K562 (cell line): ENCODE results near the gene PDE6D. TPM values are rescaled to one million over a fixed set of nuclear protein-coding genes. Genes with fewer than 3 reads are reported as not detected.

Source experiments
- CCNT2 ChIP-seq: IDR thresholded peaks from 2 replicates; pipeline ENCODE4 v1.6.1; 2011; ENCODE audit warnings: borderline replicate concordance, low read depth, mild to moderate bottlenecking, moderate library complexity, mixed read lengths, low read length; ENCODE audit not compliant: insufficient read length; ENCODE audit errors: extremely low read depth
- CHCHD3 ChIP-seq: fragments of 250-450 bp; sonication (Bioruptor Pico); IDR thresholded peaks from 2 replicates; pipeline ENCODE4 v2.1.2; 2022; ENCODE audit warnings: mild to moderate bottlenecking
- CXXC5 ChIP-seq: fragments of 250-450 bp; sonication (Bioruptor Pico); IDR thresholded peaks from 2 replicates; pipeline ENCODE4 v1.8.0; 2022; ENCODE audit warnings: inconsistent platforms, mild to moderate bottlenecking, moderate library complexity
- EP300 ChIP-seq: IDR thresholded peaks from 2 replicates; pipeline ENCODE4 v1.6.1; 2012; ENCODE audit warnings: low read length, improper control_type of control experiment
- FOS ChIP-seq: IDR thresholded peaks from 3 replicates; pipeline ENCODE4 v1.6.1; 2011; ENCODE audit not compliant: insufficient read length; ENCODE audit errors: extremely low read depth
- GTF2B ChIP-seq: IDR thresholded peaks from 2 replicates; pipeline ENCODE4 v1.6.1; 2011; ENCODE audit not compliant: insufficient read length; ENCODE audit errors: extremely low read depth
- KDM5B ChIP-seq: fragments of 200-600 bp; sonication (generic); IDR thresholded peaks from 2 replicates; pipeline ENCODE4 v1.6.1; 2012; ENCODE audit warnings: low read depth, mild to moderate bottlenecking, moderate library complexity, low read length, control low read depth, inconsistent platforms; ENCODE audit not compliant: insufficient replicate concordance
- MAX ChIP-seq: sonication (generic); formaldehyde crosslinking; IDR thresholded peaks from 2 replicates; pipeline ENCODE4 v1.9.0; 2022; ENCODE audit warnings: mild to moderate bottlenecking, missing genetic modification reagents
- MCM3 ChIP-seq: fragments of 450-650 bp; IDR thresholded peaks from 2 replicates; pipeline ENCODE4 v1.6.1; 2016
- MNT ChIP-seq, 2 experiments: fragments of 450-650 bp; conservative IDR thresholded peaks; 2 replicates each; pipeline ENCODE4 v1.6.1; 2017; ENCODE audit warnings: mild to moderate bottlenecking in 2 of 2, moderate library complexity in 2 of 2
- MYNN ChIP-seq, 2 experiments: sonication (generic); formaldehyde crosslinking in 1 of 2; IDR thresholded peaks; 2 replicates each; pipeline versions ENCODE4 v1.5.0 to v1.6.1; 2016 to 2020; ENCODE audit warnings: antibody characterized with exemption in 1 of 2, missing genetic modification reagents in 1 of 2
- NEUROD1 ChIP-seq: fragments of 150-350 bp; IDR thresholded peaks from 2 replicates; pipeline ENCODE4 v1.6.1; 2014; ENCODE audit warnings: borderline replicate concordance, low read length, low read depth; ENCODE audit not compliant: partially characterized antibody
- POLR2G ChIP-seq: fragments of 200-400 bp; formaldehyde crosslinking; IDR thresholded peaks from 2 replicates; pipeline ENCODE4 v1.6.1; 2017; ENCODE audit warnings: low read depth, mild to moderate bottlenecking, antibody characterized with exemption, low read length, moderate library complexity
- POLR2H ChIP-seq: IDR thresholded peaks from 2 replicates; pipeline ENCODE4 v1.6.1; 2016; ENCODE audit warnings: missing genetic modification characterization, low read depth, mild to moderate bottlenecking, control low read depth, missing compliant biosample characterization, moderate library complexity
- POLR3A ChIP-seq: IDR thresholded peaks from 2 replicates; pipeline ENCODE4 v1.6.1; 2011; ENCODE audit warnings: borderline replicate concordance, mild to moderate bottlenecking, moderate library complexity; ENCODE audit not compliant: insufficient read length, insufficient read depth; ENCODE audit errors: extremely low read depth
- PTTG1 ChIP-seq: fragments of 450-650 bp; IDR thresholded peaks from 2 replicates; pipeline ENCODE4 v1.6.1; 2016; ENCODE audit warnings: low read depth, mild to moderate bottlenecking, missing genetic modification characterization, missing compliant biosample characterization
- SAP30 ChIP-seq: fragments of 200-600 bp; sonication (generic); IDR thresholded peaks from 2 replicates; pipeline ENCODE4 v1.6.1; 2012; ENCODE audit warnings: borderline replicate concordance, low read depth, mild to moderate bottlenecking, moderate library complexity, low read length, control low read depth, inconsistent platforms; ENCODE audit not compliant: insufficient read depth, poor library complexity, severe bottlenecking
- TCF15 ChIP-seq: fragments of 250-450 bp; sonication (Bioruptor Pico); IDR thresholded peaks from 2 replicates; pipeline ENCODE4 v1.8.0; 2022; ENCODE audit warnings: moderate library complexity, mild to moderate bottlenecking, inconsistent platforms
- TRIM24 ChIP-seq, 2 experiments: fragments of 450-650 bp; IDR thresholded peaks; 2 replicates each; pipeline ENCODE4 v1.6.1; 2016
- VEZF1 ChIP-seq: fragments of 200-800 bp; sonication (Bioruptor generic); IDR thresholded peaks from 2 replicates; pipeline ENCODE4 v1.6.1; 2017; ENCODE audit warnings: missing genetic modification characterization, missing compliant biosample characterization
- XRCC3 ChIP-seq: fragments of 450-650 bp; IDR thresholded peaks from 2 replicates; pipeline ENCODE4 v1.6.1; 2017; ENCODE audit warnings: mild to moderate bottlenecking, moderate library complexity
- ZNF347 ChIP-seq: fragments of 450-650 bp; formaldehyde crosslinking; IDR thresholded peaks from 2 replicates; pipeline ENCODE4 v1.4.0; 2020; ENCODE audit warnings: low read depth, mild to moderate bottlenecking, moderate library complexity
- polyA plus RNA-seq, 8 experiments: library from polyadenylated mRNA; depleted of rRNA in 4 of 8; stranded (reverse) in 5 of 8; unstranded in 3 of 8; fragments of >200 nt; fragmentation: Nextera tagmentation in 2 of 8; fragmentation: Illumina TruSeq in 1 of 8; extraction: Ambion mirVana in 2 of 8; extraction: Trizol in 1 of 8; gene quantifications; 2 replicates each; pipeline versions ENCODE4 v1.2.1 to v1.2.3, GENCODE V29; 2011 to 2014; ENCODE audit warnings: inconsistent platforms in 1 of 8, missing spikeins in 1 of 8
- total RNA-seq, 7 experiments: library from RNA; depleted of rRNA in 6 of 7; stranded (reverse); fragments of >200 nt in 6 of 7; fragmentation: Illumina TruSeq in 2 of 7; extraction: Trizol in 2 of 7; gene quantifications; 2 replicates each; pipeline versions ENCODE4 v1.2.1 to v1.2.3, GENCODE V29; 2011 to 2021; ENCODE audit warnings: low replicate concordance in 1 of 7

PDE6D gene
- total and polyA plus RNA-seq, 9 of the 15 experiments (the other 6 are each of a cell fraction or from before 2014, with no cell fraction given), result 0.65 to 11.6 (median 7.0) TPM

- no peak for TF ChIP-seq MCM3
- TF ChIP-seq PTTG1 (tag), result no peak
- TF ChIP-seq SAP30, result peak; percentile 42
- TF ChIP-seq CXXC5 (CRISPR knock-in tag), result peak; percentile 69
- TF ChIP-seq CCNT2, result peak; percentile 64
- TF ChIP-seq POLR2G, result peak; percentile 97
- TF ChIP-seq MYNN (IDR thresholded peaks at IDR 0.05), result no peak
- no peak for TF ChIP-seq MYNN (CRISPR knock-in tag; IDR thresholded peaks at IDR 0.05)
- peak in 1 of 2 experiments; percentile 37; a peak in 3 of 4 replicates for TF ChIP-seq MNT (conservative IDR thresholded peaks at IDR 0.05)
- TF ChIP-seq EP300, result no peak
- TF ChIP-seq ZNF347 (CRISPR knock-in tag), result no peak
- TF ChIP-seq NEUROD1, result peak; percentile 84
- TF ChIP-seq FOS, result peak; percentile 86
- peak; percentile 79 for TF ChIP-seq GTF2B
- peak; percentile 97 for TF ChIP-seq POLR2H (tag)
- no peak for TF ChIP-seq TCF15
- no peak for TF ChIP-seq POLR3A
- TF ChIP-seq VEZF1 (CRISPR knock-in tag), result peak; percentile 99
- TF ChIP-seq CHCHD3 (CRISPR knock-in tag), result no peak
- TF ChIP-seq XRCC3, result no peak
- TF ChIP-seq KDM5B, result peak; percentile 90
- TF ChIP-seq TRIM24 (IDR thresholded peaks at IDR 0.05), result peak in 1 of 2 experiments; percentile 7; a peak in 1 of 4 replicates
- TF ChIP-seq MAX (CRISPR knock-in tag), result peak; percentile 80
Observed at GRCh38 chr2:231707927-231708772, 72.9 kb downstream of the PDE6D start, which contains the start of gene PTMA (continued).
